ELR (cell line): ENCODE results near the gene PXDN.
"Not testable (repeated sequence)": the region's sequence is repeated elsewhere in the genome, so short reads cannot be mapped to it uniquely, and the experiment has no call there.

ENCODE experiments used
- DNase-seq: peaks from one replicate; pipeline ENCODE4 v3.0.0-alpha.2; 2015; ENCODE audit warnings: low read depth

Gene PXDN

DNA sequence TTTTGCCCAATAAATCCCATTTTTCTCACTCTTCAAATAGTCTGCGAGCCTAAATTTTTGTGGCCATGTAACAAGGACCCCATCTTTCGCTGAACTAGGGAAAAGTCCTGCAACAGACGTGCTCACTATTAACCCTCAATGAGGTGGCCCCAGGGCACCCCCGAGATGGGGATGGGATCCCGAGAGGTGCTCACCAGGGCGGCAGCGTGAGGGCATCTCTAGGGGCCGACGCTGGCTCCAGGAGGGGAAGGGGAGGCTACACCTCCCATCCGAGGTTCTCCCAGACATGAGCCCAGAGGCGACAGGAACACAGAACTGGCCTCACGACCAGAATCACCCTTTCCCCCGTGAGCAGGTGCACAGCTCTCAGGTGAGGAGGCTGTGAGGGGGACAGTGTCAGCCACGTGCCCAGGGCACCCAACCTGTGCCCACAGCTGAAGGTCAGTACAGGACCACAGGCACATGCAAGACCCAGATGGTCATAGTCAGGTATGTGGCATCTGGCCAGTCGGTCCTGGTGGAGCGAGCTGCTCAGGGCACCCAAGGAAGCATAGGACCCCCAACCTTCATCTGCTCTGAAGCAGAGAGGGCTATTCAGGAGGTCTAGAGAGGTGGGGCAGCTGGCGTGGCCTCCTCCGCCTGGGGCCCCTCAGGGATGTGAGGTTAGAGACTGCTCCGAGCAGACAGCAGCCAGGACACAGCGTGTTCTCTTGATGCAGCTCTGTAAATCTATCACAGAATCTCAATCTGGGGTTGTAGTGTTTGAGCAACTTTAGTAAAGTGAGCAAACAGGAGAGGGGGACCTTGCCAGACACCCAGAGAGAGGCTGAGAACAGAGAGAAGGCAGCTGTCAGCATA, 62.8 kb downstream of the PXDN start:
- no peak for DNase-seq

DNA sequence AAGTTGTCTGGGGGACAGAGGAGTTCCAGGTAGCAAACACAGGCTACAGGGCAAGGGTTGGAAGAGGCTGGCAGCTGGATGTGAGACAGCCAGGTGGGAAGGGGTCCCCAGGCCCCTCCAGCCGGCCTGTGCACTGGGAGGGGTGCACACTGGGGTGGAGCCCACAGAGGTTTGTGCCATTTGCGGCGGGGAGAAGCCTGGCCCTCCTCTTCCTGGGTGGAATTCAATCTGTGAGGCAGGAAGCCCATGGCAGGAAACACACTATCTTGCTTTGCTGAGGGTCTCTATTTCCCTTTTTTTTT, 63.3 kb downstream of the PXDN start:
- DNase-seq = no peak

DNA sequence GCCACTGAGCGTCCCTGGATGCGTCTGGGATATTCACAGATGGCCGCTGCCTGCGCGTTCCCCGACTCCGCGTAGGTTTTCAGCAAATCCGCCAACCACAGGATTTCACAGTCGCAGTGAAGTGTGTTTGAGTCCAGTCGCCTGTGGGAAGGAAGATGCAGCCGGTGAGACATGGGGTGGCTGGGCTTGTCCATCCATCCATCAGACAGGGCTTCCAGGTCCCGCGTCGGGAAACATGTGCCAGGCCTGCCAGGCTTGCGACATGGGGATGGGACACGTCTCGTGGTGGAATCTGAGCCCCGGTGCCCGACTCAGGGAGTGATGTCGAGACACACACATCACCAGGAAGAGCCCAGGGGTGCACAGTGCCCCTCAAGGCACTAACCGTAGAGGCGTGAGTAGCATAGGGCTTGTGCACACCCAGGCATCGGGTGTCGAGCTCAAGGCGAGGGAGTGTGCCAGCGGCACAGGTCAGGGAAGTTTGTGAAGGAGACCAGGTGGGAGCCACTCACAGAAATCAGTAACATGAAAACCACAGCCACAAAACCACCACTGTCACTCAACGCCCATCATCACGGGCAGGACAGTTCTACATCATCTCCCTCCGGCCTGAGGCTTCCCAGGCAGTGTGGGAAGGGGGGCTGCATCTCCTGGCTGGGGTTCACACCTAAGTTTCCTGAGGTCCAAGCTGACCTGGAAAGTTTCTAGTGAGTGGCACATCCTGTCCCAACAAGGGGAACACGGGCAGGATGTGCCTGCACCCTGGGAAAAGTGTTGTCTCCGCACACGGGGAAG, 63.9 kb downstream of the PXDN start:
- DNase-seq = no peak

DNA sequence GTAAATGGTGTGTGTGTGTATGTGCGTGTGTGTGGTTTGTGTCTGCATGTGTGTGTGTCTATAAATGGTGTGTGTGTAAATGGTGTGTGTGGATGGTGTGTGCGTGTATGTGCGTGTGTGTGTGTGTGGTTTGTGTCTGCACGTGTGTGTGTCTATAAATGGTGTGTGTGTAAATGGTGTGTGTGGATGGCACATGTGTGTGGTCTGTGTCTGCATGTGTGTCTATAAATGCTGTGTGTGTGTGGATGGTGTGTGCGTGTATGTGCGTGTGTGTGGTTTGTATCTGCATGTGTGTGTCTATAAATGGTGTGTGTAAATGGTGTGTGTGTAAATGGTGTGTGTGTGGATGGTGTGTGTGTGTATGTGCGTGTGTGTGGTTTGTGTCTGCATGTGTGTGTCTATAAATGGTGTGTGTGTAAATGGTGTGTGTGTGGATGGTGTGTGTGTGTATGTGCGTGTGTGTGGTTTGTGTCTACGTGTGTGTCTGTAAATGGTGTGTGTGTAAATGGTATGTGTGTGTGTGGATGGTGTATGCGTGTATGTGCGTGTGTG, 64.8 kb downstream of the PXDN start:
- DNase-seq = not testable (repeated sequence)

DNA sequence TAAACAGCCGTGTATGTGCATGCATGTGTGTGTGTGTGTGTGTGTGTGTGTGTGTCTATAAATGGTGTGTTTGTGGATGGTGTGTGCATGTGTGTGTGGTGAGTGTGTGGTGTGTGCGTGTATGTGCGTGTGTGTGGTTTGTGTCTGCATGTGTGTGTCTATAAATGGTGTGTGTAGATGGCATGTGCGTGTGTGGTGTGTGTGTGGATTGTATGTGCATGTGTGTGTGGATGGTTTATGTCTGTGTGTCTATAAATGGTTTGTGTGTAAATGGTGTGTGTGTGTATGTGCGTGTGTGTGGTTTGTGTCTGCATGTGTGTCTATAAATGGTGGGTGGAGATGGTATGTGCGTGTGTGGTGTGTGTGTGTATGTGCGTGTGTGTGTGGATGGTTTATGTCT, 65.2 kb downstream of the PXDN start:
- DNase-seq = not testable (repeated sequence)

DNA sequence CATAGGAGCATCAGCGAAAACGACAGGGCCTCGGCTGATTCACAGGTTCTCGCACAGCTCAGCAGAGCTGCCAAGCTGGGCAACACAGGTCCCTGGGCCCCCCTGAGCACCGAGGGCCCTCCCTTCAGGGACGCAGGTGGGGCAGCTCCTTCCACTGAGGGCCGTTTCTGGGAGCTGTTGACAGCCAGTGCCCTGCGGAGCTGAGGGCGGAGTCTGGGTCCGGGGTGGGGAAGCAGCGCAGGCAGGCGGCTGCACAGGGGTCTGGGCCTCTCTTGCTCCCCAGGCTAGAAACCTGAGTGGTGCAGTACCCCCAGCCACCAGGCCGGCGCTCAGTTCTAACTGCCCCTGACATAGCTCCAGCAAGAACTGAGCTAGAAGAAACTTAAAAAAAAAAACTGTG, 65.7 kb downstream of the PXDN start:
- no peak for DNase-seq

DNA sequence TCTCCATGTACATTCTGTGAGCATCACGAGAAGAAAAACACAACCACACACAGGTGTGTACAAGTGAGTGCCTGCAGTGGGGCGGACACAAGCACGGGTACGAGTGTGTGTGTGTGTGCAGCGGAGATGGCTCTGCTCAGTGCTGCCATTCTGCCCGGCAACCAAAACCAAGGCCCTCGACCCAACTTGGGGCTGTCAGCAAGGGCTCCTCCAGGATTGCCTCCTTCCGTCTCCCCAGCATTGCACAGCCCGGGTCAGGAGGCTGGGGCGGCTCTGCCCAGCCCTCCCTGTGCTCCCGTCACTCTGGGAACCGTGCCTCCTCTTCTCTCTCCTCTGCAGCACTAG, 66.5 kb downstream of the PXDN start:
- no peak for DNase-seq

DNA sequence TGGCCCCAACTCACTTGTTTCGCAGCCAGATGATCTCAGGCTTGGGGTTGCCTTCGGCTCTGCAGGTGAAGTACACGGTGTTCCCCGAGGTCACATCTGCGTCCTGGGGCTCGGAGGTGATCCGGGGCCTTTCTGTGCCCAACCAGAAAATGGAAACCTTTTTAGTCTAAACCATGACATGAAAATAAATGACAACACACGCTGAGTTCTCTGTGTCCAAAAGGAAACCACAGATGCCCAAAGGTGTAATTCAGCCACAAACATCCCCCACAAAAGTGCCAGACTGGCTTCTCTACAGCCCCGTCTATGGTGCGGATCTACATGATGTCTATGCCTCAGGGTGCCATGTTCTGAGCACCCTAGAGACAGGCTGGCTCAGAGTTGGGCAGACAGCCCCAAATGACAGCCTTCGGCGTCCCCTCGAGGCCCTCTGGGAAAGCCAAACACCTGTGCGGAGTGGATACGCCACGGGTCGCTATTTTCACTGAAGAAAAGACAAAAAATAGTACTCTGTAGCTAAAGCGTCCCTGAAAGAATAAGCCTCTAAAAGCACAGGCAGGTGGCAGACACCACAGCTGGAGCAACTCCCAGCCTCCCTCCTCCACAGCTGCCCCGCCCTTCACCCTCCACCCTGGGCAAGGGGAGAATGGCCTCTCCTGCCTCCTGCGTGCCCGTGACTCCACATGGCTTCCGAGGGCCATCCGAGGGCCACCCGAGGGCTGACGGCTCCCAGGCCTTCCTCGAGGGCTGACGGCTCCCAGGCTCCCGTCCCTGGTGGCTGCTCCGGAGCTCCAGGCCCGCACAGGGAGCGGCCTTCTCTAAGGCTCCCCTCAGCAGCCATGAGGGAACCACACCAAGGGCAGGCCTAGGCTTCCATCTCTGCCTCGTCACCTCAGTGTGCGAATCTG, 67.1 kb downstream of the PXDN start:
- no peak for DNase-seq

DNA sequence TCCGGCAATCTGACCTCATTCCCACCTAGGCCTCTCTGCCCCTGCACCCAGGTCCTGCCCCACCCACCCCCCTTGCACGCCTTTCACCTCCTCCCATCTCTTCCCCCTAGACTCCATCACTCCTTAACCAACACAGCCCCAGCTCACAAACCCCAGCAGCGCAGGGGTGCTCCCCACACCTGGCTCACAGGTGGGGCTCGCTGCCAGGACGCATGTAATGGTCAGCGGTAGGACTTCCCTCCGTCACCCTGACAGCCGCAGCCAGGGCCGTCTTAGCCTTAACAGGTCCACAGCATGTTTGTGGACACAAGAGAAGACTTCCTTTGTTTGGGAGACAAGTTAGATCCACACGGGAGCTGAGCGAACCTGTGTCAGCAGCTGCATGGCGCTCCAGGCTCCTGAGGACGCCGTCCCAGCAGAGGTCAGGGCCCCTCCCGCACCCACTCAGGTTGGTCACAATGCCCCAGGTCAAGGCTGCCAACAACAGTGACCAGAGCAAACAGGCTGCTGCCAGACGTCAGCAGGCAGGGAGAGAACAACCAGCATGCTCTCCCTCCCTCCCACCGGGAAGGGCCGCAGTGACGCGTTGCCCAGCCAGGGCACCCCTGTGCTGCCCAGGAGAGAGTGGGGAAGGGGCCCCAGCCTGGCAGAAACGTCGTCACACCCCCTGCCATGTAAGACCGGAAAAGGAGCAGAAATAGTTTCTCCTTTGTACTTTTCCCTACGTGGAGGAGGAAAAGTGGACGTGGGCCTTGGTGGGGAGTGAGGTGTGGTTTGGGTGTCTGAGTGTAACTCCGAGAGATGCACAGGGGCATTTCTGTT, 68.0 kb downstream of the PXDN start:
- DNase-seq = no peak

DNA sequence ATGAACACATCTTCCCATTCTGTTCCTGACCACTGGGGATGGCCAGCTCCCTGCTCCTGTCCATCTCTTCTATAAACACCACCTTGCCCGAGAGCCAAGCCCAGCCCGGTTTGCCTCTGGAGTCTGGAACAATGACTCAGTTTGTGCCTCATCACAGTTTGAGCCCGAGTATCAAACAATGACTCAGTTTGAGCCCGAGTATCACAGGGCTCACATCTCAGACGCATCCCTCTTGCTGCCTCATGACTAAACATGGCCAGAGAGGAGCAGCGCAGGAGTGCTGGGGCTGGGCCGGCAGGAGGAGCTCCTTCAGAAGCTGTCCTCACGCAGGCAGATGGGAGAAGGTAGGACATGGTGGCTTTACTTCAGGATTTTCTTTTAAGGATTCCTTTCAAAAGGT, 68.7 kb downstream of the PXDN start:
- DNase-seq = peak; percentile 98

DNA sequence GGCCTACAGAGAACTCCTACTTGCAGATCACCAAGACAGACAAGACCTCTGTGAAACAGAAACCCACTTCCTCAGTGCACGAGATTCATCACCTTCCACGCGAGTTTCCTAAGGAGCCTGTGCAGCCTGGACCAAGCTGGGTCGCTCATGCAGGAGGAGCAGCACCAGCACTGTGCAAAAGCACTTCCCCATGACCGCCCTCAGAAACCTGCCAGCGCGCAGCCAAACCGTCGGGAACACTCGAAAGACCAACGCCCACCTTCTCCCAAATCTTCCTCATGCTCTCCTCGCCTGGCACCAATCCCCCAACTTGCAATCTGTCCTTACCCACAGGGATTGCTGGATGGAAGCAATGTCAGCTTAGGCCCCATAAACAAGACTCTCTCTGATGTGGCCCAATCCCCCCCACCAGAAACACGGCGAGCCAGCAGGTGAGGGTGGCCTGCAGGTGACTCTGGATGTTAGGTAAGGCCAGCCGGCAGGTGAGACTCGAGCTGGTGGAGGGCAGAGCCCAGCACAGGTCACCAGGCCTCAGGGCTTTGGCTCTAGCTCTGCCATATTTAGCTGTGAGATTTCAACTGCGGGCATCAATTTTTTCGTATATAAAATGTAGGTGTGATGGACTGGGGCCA, 69.4 kb downstream of the PXDN start:
- DNase-seq = no peak

DNA sequence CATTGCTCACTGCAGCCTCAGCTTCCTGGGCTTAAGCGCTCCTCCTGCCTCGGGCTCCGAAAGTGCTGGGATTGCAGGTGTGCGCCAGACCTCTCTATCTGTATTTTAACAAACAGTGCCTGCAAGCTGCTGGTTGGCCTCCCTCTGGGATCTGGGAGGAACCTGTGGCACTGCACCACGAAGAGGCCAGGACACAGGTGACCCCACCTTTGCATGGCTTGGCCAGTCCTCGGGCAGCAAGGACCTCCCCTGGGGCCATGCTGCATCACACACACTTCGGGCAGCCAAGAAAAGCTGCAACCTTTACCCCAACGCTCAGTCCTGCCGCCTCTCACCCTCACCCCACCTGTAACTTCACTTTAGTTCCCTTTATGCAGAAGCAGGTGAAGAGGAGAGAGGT, 70.0 kb downstream of the PXDN start:
- DNase-seq = no peak

DNA sequence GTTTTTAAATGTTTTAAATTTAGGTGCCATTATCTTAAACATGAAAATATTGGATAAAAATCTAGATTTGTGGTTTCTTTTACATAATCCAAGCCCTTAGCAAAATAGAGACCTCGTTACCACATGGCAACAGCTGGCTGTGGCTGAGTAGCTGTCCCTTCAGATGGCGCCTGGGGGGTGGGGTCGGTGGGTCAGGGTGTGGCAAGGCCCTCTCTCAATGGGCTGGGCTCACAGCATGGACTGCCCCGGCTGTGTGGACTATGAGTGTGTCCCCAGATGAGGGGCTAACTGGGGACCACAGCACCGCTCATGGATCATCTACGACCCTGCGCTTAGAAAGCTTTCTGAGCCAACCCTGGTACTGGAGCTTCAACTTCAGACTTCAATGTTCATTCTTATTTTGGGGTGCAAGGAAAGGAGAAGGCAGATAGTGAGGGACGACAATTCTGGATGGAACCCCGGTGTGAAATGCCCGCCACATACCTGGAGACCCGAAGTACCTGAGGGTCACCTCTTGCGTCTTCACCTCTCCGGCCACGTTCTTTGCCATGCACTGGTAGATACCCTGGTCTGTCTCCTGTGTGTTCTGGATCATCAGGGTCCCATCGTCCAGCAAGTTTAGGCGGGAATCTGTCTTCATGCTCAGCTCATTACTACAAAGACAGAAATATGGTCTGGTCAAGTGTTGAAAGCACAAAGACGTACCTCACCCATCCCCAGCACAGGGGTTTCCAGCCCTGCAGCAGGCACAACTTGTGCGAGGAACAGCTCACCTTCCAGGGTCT, 71.0 kb downstream of the PXDN start:
- DNase-seq = no peak

DNA sequence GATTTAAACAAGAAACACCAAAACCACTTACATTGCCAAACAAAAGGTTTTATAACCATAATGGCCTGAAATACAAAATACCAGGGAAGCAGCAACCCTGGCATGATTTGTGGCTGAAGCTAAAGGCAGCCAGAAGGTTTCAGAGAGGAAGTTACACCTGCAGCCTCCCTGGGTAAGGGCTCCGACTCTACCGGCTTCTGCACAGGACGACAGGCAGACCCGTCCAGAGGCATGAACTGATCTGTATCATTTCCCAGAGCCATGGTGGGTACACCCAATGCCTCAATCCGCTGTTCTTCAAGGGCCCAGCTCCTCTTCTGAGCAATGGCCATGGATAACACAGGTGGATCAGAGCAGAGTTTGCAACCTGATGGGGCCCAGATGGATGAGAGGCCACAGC, 71.6 kb downstream of the PXDN start:
- DNase-seq = no peak

DNA sequence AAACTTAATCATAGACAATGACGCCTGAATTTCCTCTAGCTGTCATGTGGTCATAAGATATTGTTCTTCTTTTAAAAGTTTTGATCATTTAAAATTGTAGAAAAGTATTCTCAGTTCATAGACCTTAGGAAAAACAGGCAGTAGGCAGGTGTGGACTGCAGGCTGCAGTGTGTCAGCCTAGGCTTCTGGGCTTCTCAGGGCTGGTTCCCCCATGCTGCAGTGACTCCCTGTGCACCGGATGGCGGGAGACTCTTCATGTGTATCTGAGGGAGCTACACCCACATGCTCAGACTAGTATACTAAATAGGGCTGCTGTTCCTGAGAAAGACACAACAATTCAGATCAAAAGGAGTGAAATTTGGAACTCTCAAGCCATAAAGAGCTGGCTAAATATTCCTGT, 72.4 kb downstream of the PXDN start:
- DNase-seq = no peak

DNA sequence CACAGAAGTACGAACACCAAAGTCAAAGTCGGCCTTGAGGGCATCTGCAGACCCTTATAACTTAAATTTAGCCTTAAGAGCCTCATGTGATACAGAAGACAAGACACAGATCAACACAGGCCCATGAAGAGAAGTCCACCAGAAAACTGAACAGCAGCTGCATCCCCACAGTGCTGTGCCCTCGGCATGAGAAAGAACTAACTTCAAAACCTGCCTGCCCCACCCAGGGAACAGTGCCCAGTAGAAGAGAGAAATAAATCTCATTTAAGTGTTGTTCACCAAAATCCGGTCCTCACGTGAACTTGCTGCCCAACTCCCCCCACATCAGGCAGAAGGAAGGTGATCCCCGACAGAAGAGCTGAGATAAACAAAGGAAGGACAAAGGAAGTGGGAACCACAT, 73.7 kb downstream of the PXDN start:
- DNase-seq = no peak

DNA sequence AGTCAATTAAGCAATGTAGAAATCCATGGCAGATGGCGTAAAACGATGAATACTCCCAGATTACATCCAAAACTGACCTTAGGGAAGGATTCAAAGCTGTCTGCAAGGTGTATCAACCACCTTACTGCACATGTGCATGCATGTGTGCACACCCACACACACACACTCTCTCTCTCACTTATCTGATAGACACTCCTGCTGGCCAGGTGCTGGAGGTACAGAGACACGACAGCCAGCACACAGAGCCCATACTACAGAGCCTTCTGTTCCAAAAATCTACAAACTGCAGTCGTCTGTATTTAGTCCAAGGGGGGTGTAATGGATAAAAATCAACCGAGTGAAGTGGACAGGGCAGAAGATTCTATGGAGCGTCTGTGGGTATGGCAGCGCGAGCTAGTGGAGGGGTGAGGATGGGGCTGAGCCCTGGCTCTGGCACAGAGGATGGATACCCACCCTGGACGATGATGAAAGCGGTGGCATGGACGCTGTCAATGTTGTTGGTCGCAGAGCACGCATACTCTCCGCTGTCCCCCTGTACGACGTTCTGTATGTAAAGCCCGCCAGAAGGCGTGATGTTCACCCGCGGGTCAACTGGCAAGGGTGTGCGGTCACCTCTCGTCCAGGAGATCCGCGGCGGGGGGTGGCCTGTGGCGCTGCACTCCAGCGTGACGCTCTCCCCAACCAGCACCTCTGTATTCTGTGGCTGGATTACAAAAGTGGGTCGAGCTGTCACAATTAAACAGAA, 78.4 kb downstream of the PXDN start:
- no peak for DNase-seq

DNA sequence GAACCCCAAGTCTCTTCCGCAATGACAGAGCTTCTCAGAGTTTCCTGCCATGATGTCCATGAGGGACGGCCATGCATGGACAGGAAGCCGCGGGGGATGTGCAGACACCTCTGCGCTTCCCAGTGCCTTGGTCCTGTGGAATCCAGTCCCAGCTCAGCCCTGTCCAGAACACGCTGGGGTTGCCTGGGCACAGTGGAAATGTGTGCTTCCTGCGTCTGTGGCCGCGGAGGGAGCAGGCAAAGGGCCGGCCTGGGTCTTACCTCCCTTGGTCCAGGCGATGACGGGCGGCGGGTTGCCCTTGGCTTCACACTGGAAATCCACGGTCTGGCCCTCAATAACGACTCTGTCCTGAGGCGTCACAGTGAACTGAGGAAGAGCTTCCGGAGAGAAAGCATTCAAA, 79.6 kb downstream of the PXDN start:
- DNase-seq = no peak

DNA sequence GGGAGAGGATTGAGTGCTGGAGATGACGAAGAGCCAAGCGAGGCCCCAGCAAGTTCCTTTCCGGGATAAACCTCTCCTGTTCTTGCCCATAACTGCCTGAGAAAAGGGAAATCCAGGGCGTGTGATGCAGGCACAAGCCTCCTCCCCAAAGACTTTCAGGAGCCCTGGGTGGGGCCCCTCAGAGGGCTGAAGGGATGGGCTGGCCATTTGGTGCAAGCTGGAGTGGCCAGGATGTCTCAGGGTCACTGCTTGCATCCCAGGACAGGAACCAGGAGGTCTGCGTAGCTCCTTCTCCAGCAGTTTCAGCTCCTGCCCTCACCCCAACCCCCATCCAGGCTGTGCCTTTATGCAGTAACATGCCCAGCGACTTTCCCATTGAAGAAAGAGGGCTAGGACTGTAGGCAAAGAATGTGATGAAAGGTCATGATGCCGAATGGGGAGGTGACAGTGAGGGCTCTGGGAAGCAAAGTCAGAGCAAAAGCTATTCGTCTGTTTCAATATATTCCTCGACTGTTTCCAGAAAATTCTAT, 80.2 kb downstream of the PXDN start:
- DNase-seq = no peak
